PC-9 (cell line): ENCODE measurements around the gene SPECC1L. TPM values are rescaled to one million over a fixed set of nuclear protein-coding genes. Genes with fewer than 3 reads are reported as not detected.

Experiments used
- BruUV-seq: library from RNA; stranded (reverse); fragments of 400-500 nt; replicated peaks from 2 replicates; lab custom pipeline; 2021; lab: Mats Ljungman, UMichigan
- CTCF ChIA-PET: fragments of 300-600 bp; sonication (Branson Sonifier 250); formaldehyde crosslinking; loops from one replicate; lab custom pipeline; 2022; ENCODE audit warnings: antibody characterized with exemption; lab: Charles Lee
- POLR2A ChIA-PET: fragments of 300-600 bp; sonication (Branson Sonifier 250); formaldehyde crosslinking; loops from one replicate; lab custom pipeline; 2022; ENCODE audit warnings: antibody characterized with exemption; ENCODE audit not compliant: unreplicated experiment; lab: Charles Lee
- DNase-seq, 2 experiments: peaks; one replicate each; pipeline versions ENCODE4 v3.0.0 to v3.0.0-alpha.2; 2015 to 2022; ENCODE audit warnings: mixed read lengths in 1 of 2
- H2AFZ ChIP-seq: fragments of 200-600 bp; sonication (generic); 2 replicates; pipeline ENCODE4 v1.8.1; 2017; ENCODE audit warnings: antibody characterized with exemption
- H3F3A ChIP-seq: fragments of 200-600 bp; sonication (generic); 2 replicates; pipeline ENCODE4 v1.8.1; 2017; ENCODE audit warnings: antibody characterized with exemption, mild to moderate bottlenecking, low read depth; ENCODE audit not compliant: insufficient read depth
- H3K27ac ChIP-seq: fragments of 200-600 bp; sonication (generic); 2 replicates; pipeline ENCODE4 v1.6.1; 2016; ENCODE audit warnings: mixed run types
- H3K27me3 ChIP-seq: fragments of 200-600 bp; sonication (generic); 2 replicates; pipeline ENCODE4 v1.6.1; 2016; ENCODE audit warnings: low read depth, mixed run types; ENCODE audit not compliant: insufficient read depth
- H3K36me3 ChIP-seq: fragments of 200-600 bp; sonication (generic); 2 replicates; pipeline ENCODE4 v1.6.1; 2016; ENCODE audit warnings: low read depth, mixed run types
- H3K4me1 ChIP-seq: fragments of 200-600 bp; sonication (generic); replicated peaks from 2 replicates; pipeline ENCODE4 v1.6.1; 2016; ENCODE audit warnings: mixed run types; ENCODE audit not compliant: insufficient read depth
- H3K4me2 ChIP-seq: fragments of 200-600 bp; sonication (generic); 2 replicates; pipeline ENCODE4 v1.6.1; 2017; ENCODE audit warnings: mixed run types
- H3K4me3 ChIP-seq: fragments of 200-600 bp; sonication (generic); 2 replicates; pipeline ENCODE4 v1.6.1; 2016; ENCODE audit warnings: mixed run types
- H3K79me2 ChIP-seq: fragments of 200-600 bp; sonication (generic); 2 replicates; pipeline ENCODE4 v1.6.1; 2017; ENCODE audit warnings: low read depth, mixed run types
- H3K9me2 ChIP-seq: fragments of 200-600 bp; sonication (generic); 2 replicates; pipeline ENCODE4 v1.8.1; 2017; ENCODE audit warnings: mild to moderate bottlenecking; ENCODE audit not compliant: insufficient read depth
- H3K9me3 ChIP-seq: fragments of 200-600 bp; sonication (generic); 2 replicates; pipeline ENCODE4 v1.8.1; 2016; ENCODE audit warnings: low read depth; ENCODE audit not compliant: insufficient read depth
- H4K20me1 ChIP-seq: fragments of 200-600 bp; sonication (generic); 2 replicates; pipeline ENCODE4 v1.8.1; 2017; ENCODE audit not compliant: insufficient read depth
- EZH2 ChIP-seq: fragments of 200-600 bp; sonication (generic); IDR thresholded peaks from 2 replicates; pipeline ENCODE4 v1.8.0; 2017; ENCODE audit warnings: antibody characterized with exemption, low read depth
- intact Hi-C: fragments of 100-400 bp; cut with micrococcal nuclease; formaldehyde crosslinking; loops from one replicate; pipeline ENCODE4 v1.10.0; 2022; ENCODE audit not compliant: unreplicated experiment
- total RNA-seq: library from RNA; stranded (reverse); gene quantifications from 2 replicates; pipeline ENCODE4 v1.2.3, GENCODE V29; 2021
- TF ChIP-seq, protein P1 (sequence below): fragments of 200-600 bp; sonication (generic); conservative IDR thresholded peaks from 2 replicates; pipeline ENCODE4 v1.6.1; 2017; ENCODE audit warnings: mixed run types, antibody characterized with exemption, mild to moderate bottlenecking, moderate library complexity

SPECC1L gene
- total RNA-seq, 1 experiment from 2014 or later: 38.9 TPM

DNA sequence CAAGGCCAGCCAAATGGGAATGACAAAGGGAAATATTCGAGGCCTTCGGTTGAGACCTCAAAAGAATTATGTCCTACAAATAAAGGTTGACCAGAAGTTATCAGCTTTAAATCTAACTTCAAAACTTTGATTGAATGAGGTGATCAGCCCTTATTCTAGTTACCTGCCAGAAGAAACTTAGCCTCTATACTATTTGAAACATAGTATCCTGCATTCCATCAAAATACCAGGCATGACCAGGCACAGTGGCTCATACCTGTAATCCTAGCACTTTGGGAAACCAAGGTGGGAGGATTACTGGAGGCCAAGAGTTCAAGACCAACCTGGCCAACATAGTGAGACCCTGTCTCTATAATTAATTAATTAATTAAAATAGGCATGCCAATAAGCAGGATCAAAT is 112.4 kb downstream of the SPECC1L start:
- no peak for DNase-seq
- no peaks in the 10 kb centered on the region for H3K9me2 ChIP-seq
- no peaks in the 10 kb centered on the region for H3K9me3 ChIP-seq
- no peaks in the 10 kb centered on the region for H3K36me3 ChIP-seq
- H4K20me1 ChIP-seq: 0 out of 2 replicates have a peak, but pooled peaks cover 4% of the 10 kb centered on the region
- no TSS peak for BruUV-seq
- intact Hi-C loops: no loop called here
- no peaks in the 10 kb centered on the region for H3K27me3 ChIP-seq
- no peak overlapping the region for H3K27ac ChIP-seq
- H3F3A ChIP-seq: peaks cover 7% of the 10 kb centered on the region; the same call in 1 of the 2 replicates
- H2AFZ ChIP-seq: no peak overlapping the region
- no peak overlapping the region for H3K4me3 ChIP-seq
- H3K4me2 ChIP-seq: no peak overlapping the region
- H3K79me2 ChIP-seq: no peaks in the 10 kb centered on the region
- no peaks in the 10 kb centered on the region for H3K4me1 ChIP-seq
- no peak for TF ChIP-seq EZH2
- CTCF ChIA-PET: interaction anchor here (1.1 kb wide), 1 partner anchor 352 kb away, joined by 5 read pairs; no protein-coding TSS in a partner anchor
- POLR2A ChIA-PET: no interaction called here

DNA sequence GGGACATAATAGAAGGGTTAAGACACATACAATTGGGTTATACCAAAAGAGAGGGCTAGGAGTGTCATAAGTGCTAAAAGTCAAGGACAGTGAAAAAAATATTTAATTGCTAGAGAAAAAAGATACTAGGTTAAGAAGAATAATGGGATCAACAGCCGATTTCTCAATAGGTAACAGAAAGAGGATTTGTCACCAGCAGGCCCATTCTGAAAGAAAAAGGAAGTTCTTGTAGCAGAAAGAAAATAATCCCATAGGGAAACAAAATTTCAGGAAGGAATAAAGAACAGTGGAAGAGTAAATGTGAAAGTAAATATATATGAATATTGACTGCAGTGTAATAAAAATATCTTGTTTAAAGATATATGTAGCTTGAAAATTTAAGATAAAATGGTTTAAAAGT is 113.5 kb downstream of the SPECC1L start:
- DNase-seq: no peak
- no peaks in the 10 kb centered on the region for H3K27me3 ChIP-seq
- no peak overlapping the region for H3K4me3 ChIP-seq
- no peaks in the 10 kb centered on the region for H3K9me3 ChIP-seq
- H3K4me1 ChIP-seq: no peaks in the 10 kb centered on the region
- H3K36me3 ChIP-seq: no peaks in the 10 kb centered on the region
- TF ChIP-seq, protein P1, sequence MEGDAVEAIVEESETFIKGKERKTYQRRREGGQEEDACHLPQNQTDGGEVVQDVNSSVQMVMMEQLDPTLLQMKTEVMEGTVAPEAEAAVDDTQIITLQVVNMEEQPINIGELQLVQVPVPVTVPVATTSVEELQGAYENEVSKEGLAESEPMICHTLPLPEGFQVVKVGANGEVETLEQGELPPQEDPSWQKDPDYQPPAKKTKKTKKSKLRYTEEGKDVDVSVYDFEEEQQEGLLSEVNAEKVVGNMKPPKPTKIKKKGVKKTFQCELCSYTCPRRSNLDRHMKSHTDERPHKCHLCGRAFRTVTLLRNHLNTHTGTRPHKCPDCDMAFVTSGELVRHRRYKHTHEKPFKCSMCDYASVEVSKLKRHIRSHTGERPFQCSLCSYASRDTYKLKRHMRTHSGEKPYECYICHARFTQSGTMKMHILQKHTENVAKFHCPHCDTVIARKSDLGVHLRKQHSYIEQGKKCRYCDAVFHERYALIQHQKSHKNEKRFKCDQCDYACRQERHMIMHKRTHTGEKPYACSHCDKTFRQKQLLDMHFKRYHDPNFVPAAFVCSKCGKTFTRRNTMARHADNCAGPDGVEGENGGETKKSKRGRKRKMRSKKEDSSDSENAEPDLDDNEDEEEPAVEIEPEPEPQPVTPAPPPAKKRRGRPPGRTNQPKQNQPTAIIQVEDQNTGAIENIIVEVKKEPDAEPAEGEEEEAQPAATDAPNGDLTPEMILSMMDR: no peak
- no peak for TF ChIP-seq EZH2
- peaks cover 7% of the 10 kb centered on the region; the same call in 1 of the 2 replicates for H3F3A ChIP-seq
- H3K79me2 ChIP-seq: no peaks in the 10 kb centered on the region
- CTCF ChIA-PET: no interaction called here
- H3K27ac ChIP-seq: no peak overlapping the region
- no peak overlapping the region for H2AFZ ChIP-seq
- H4K20me1 ChIP-seq: 0 out of 2 replicates have a peak, but pooled peaks cover 4% of the 10 kb centered on the region
- intact Hi-C loops: no loop called here
- BruUV-seq: no TSS peak
- H3K9me2 ChIP-seq: no peaks in the 10 kb centered on the region
- POLR2A ChIA-PET: no interaction called here
- H3K4me2 ChIP-seq: no peak overlapping the region

DNA sequence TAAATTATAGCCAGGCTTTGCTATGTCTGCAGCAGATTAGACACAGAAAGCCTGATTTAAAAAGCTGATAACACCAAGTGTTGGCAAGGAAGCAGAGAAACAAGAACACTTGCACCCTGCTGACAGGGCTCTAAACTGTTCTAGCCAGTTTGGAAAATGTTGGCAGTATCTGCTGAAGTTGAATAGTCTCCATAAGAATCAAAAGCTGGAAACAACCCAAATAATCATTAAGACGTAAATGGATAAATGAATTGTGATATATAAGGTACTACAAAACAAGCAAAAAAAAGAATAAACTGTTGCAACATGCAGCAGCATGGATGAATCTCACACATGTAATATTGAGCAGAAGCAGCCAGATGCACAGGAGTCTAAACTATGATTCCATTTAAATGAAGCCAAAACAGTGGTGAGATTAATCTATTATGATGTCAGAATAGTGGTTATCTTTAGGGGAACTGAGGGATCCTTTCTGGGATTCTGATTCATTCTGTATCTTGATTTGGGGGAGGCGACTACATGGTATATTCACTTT is 116.4 kb downstream of the SPECC1L start:
- Histone ChIP-seq H2AFZ (no peak overlapping the region), H3K4me1 (no peaks in the 10 kb centered on the region), H3K9me3 (no peaks in the 10 kb centered on the region), H3K4me3 (no peak overlapping the region), H3K4me2 (no peak overlapping the region), H3K27me3 (no peaks in the 10 kb centered on the region), H3K27ac (no peak overlapping the region), H4K20me1 (no peaks in the 10 kb centered on the region), H3K36me3 (peaks cover 2% of the 10 kb centered on the region; the same call in 1 of the 2 replicates), H3K9me2 (no peaks in the 10 kb centered on the region), H3K79me2 (no peaks in the 10 kb centered on the region), H3F3A (peaks cover 7% of the 10 kb centered on the region; the same call in 1 of the 2 replicates)
- POLR2A ChIA-PET: no interaction called here
- CTCF ChIA-PET: interaction anchor here (0.6 kb wide), 1 partner anchor 295 kb away, joined by 3 read pairs; no protein-coding TSS in a partner anchor
- intact Hi-C loops: no loop called here
- no TSS peak for BruUV-seq
- no peak for TF ChIP-seq EZH2
- TF ChIP-seq, protein P1: no peak
- DNase-seq: no peak
